Loucy (cell line): ENCODE data around the gene CLEC18B.

Experiments
- H2AFZ ChIP-seq: fragments of 200-600 bp; sonication (generic); 2 replicates; pipeline ENCODE4 v1.6.0; 2016; ENCODE audit warnings: antibody characterized with exemption, mild to moderate bottlenecking, low read length, moderate library complexity
- H3F3A ChIP-seq: fragments of 200-600 bp; 2 replicates; pipeline ENCODE4 v1.6.0; 2016; ENCODE audit warnings: antibody characterized with exemption, low read depth, mild to moderate bottlenecking
- H3K27me3 ChIP-seq: fragments of 200-600 bp; sonication (generic); 2 replicates; pipeline ENCODE4 v1.6.1; 2014; ENCODE audit warnings: low read length, mild to moderate bottlenecking; ENCODE audit not compliant: insufficient read depth, poor library complexity, severe bottlenecking
- H3K36me3 ChIP-seq: fragments of 200-600 bp; sonication (generic); 2 replicates; pipeline ENCODE4 v1.6.1; 2016; ENCODE audit warnings: low read length; ENCODE audit not compliant: insufficient read depth
- H3K4me1 ChIP-seq: fragments of 200-600 bp; sonication (generic); 2 replicates; pipeline ENCODE4 v1.5.1; 2014; ENCODE audit warnings: low read length, mild to moderate bottlenecking; ENCODE audit not compliant: insufficient read depth, poor library complexity, severe bottlenecking
- H3K4me2 ChIP-seq: fragments of 200-600 bp; sonication (generic); 2 replicates; pipeline ENCODE4 v1.6.0; 2014; ENCODE audit warnings: antibody characterized with exemption, low read length, low read depth, mild to moderate bottlenecking; ENCODE audit not compliant: poor library complexity, severe bottlenecking
- H3K4me3 ChIP-seq: fragments of 200-600 bp; sonication (generic); 2 replicates; pipeline ENCODE4 v1.5.1; 2014; ENCODE audit warnings: low read length, mild to moderate bottlenecking, mixed read lengths; ENCODE audit not compliant: poor library complexity, severe bottlenecking
- H3K79me2 ChIP-seq: fragments of 200-600 bp; sonication (generic); 2 replicates; pipeline ENCODE4 v1.6.1; 2014; ENCODE audit warnings: low read length; ENCODE audit not compliant: insufficient read depth
- H3K9ac ChIP-seq: fragments of 200-600 bp; sonication (generic); 2 replicates; pipeline ENCODE4 v1.6.0; 2014; ENCODE audit warnings: mild to moderate bottlenecking, low read depth, low read length, moderate library complexity; ENCODE audit not compliant: poor library complexity, severe bottlenecking
- H3K9me2 ChIP-seq: fragments of 200-600 bp; sonication (generic); replicated peaks from 2 replicates; pipeline ENCODE4 v1.6.1; 2016; ENCODE audit warnings: low read depth, low read length, mixed read lengths
- H3K9me3 ChIP-seq: fragments of 200-600 bp; sonication (generic); 2 replicates; pipeline ENCODE4 v1.6.1; 2014; ENCODE audit warnings: mild to moderate bottlenecking, antibody characterized with exemption, low read length, low read depth; ENCODE audit not compliant: insufficient read depth
- H4K20me1 ChIP-seq: fragments of 200-600 bp; sonication (generic); 2 replicates; pipeline ENCODE4 v1.6.0; 2014; ENCODE audit warnings: antibody characterized with exemption, low read length, mild to moderate bottlenecking; ENCODE audit not compliant: insufficient read depth, poor library complexity, severe bottlenecking
- CTCF ChIP-seq: fragments of 200-600 bp; sonication (generic); conservative IDR thresholded peaks from 2 replicates; pipeline ENCODE4 v1.5.1; 2014; ENCODE audit warnings: mild to moderate bottlenecking, antibody characterized with exemption, low read length
- EZH2phosphoT487 ChIP-seq: fragments of 200-600 bp; IDR thresholded peaks from 2 replicates; pipeline ENCODE4 v1.6.1; 2018; ENCODE audit warnings: antibody characterized with exemption, mild to moderate bottlenecking, moderate library complexity, borderline replicate concordance

CLEC18B gene

GRCh38 chr16:74463888-74464287 lies 42.6 kb upstream of the CLEC18B start:
- Histone ChIP-seq H2AFZ (no peak overlapping the region), H3K9ac (no peak overlapping the region), H3K4me2 (no peak overlapping the region), H4K20me1 (no peaks in the 10 kb centered on the region), H3K4me3 (no peak overlapping the region), H3F3A (no peaks in the 10 kb centered on the region), H3K27me3 (no peaks in the 10 kb centered on the region), H3K36me3 (peaks cover 76% of the 10 kb centered on the region; the same call in 1 of the 2 replicates), H3K9me3 (no peaks in the 10 kb centered on the region), H3K9me2 (no peaks in the 10 kb centered on the region), H3K4me1 (no peaks in the 10 kb centered on the region), H3K79me2 (no peaks in the 10 kb centered on the region)
- TF ChIP-seq EZH2phosphoT487 (no peak), CTCF (no peak)

GRCh38 chr16:74462361-74462760 lies 41.1 kb upstream of the CLEC18B start:
- TF ChIP-seq CTCF (no peak), EZH2phosphoT487 (no peak)
- Histone ChIP-seq H3K4me2 (no peak overlapping the region), H3K4me1 (no peaks in the 10 kb centered on the region), H3K9ac (no peak overlapping the region), H2AFZ (no peak overlapping the region), H3K9me3 (no peaks in the 10 kb centered on the region), H3K4me3 (no peak overlapping the region), H3K27me3 (no peaks in the 10 kb centered on the region), H3K79me2 (no peaks in the 10 kb centered on the region), H4K20me1 (no peaks in the 10 kb centered on the region), H3F3A (no peaks in the 10 kb centered on the region), H3K9me2 (no peaks in the 10 kb centered on the region), H3K36me3 (peaks cover 73% of the 10 kb centered on the region; the same call in 1 of the 2 replicates)

GRCh38 chr16:74461826-74462225 lies 40.5 kb upstream of the CLEC18B start:
- H3K9ac ChIP-seq = no peak overlapping the region
- no peak overlapping the region for H3K4me2 ChIP-seq
- H3K4me3 ChIP-seq = no peak overlapping the region
- H3K36me3 ChIP-seq = peaks cover 68% of the 10 kb centered on the region; the same call in 1 of the 2 replicates
- H3F3A ChIP-seq = no peaks in the 10 kb centered on the region
- no peaks in the 10 kb centered on the region for H3K79me2 ChIP-seq
- H3K27me3 ChIP-seq = no peaks in the 10 kb centered on the region
- no peak for TF ChIP-seq CTCF
- no peak for TF ChIP-seq EZH2phosphoT487
- no peaks in the 10 kb centered on the region for H3K9me3 ChIP-seq
- H2AFZ ChIP-seq = no peak overlapping the region
- H4K20me1 ChIP-seq = no peaks in the 10 kb centered on the region
- H3K4me1 ChIP-seq = no peaks in the 10 kb centered on the region
- H3K9me2 ChIP-seq = no peaks in the 10 kb centered on the region
